Kidney (tissue), 14 donors: Measurements from ENCODE around the gene CHN2. TPM values are rescaled to one million over a fixed set of nuclear protein-coding genes. Genes with fewer than 3 reads are reported as not detected.

Source experiments
- DNase-seq, 5 donors: peaks; one replicate each; pipeline ENCODE4 v3.0.0-alpha.2; 2013 to 2020
- FAIRE-seq: peaks from 2 replicates; lab custom pipeline; 2012; peaks lifted over from hg19 to GRCh38; lab: Jason Lieb, UNC
- H3K27ac ChIP-seq, 2 donors: one replicate each; pipeline ENCODE4 v1.7.0; 2013; ENCODE audit warnings: low read depth in 2 of 2, low read length in 2 of 2, inconsistent platforms in 1 of 2
- H3K27me3 ChIP-seq: one replicate; pipeline ENCODE4 v1.7.1; 2013; ENCODE audit warnings: low read length, inconsistent platforms; ENCODE audit not compliant: control insufficient read depth, insufficient read depth
- H3K36me3 ChIP-seq, 3 donors: one replicate each; pipeline versions ENCODE4 v1.7.0 to v1.7.1; 2013; ENCODE audit warnings: low read length in 3 of 3, control low read depth in 1 of 3, inconsistent platforms in 1 of 3; ENCODE audit not compliant: insufficient read depth in 3 of 3, control insufficient read depth in 2 of 3
- H3K4me1 ChIP-seq, 3 donors: one replicate each; pipeline versions ENCODE4 v1.7.0 to v1.7.1; 2013; ENCODE audit warnings: low read length in 3 of 3, inconsistent platforms in 1 of 3, low read depth in 1 of 3; ENCODE audit not compliant: control insufficient read depth in 2 of 3, insufficient read depth in 2 of 3
- H3K4me3 ChIP-seq, 3 donors: one replicate each; pipeline versions ENCODE4 v1.7.0 to v1.8.1; 2013; ENCODE audit warnings: low read length in 3 of 3, control low read depth in 1 of 3, inconsistent platforms in 1 of 3
- H3K9ac ChIP-seq, 3 donors: one replicate each; pipeline versions ENCODE4 v1.7.0 to v1.7.1; 2013; ENCODE audit warnings: low read length in 3 of 3, control low read depth in 1 of 3, inconsistent platforms in 1 of 3
- H3K9me3 ChIP-seq, 3 donors: one replicate each; pipeline versions ENCODE4 v1.7.0 to v1.7.1; 2013; ENCODE audit warnings: low read length in 3 of 3, control low read depth in 1 of 3, inconsistent platforms in 1 of 3; ENCODE audit not compliant: control insufficient read depth in 2 of 3, insufficient read depth in 1 of 3
- intact Hi-C: fragments of 100-400 bp; cut with DNase I; formaldehyde crosslinking; loops from one replicate; pipeline ENCODE4 v1.11.1; 2022
- polyA plus RNA-seq: library from polyadenylated mRNA; stranded (reverse); fragments of 350-450 nt; fragmentation: Illumina TruSeq; extraction: RNeasy Lipid Tissue Mini Kit (QIAGEN cat#74804); gene quantifications from one replicate; pipeline ENCODE4 v1.2.3, GENCODE V29; 2014; ENCODE audit warnings: low read depth, low replicate concordance; ENCODE audit not compliant: insufficient read depth
- total RNA-seq: library from RNA; stranded (reverse); fragmentation: NEBNext Ultra II Directional; extraction: Animal tissue kit (Norgen Biotek cat#: 25700); gene quantifications from one replicate; pipeline ENCODE4 v1.2.1, GENCODE V29; 2021
- TF ChIP-seq, protein P1 (sequence below): IDR thresholded peaks from 3 replicates; pipeline ENCODE4 v1.5.1; 2012; ENCODE audit warnings: mild to moderate bottlenecking, moderate library complexity, borderline replicate concordance; ENCODE audit not compliant: insufficient read depth; ENCODE audit errors: extremely low read depth
- donor health status: control.
- donor health status: control.
- donor health status: control.
- donor health status: control.
- donor health status: control.
- donor health status: DM: yes; HTN: yes; CAD: no.
- donor health status: Normal renal cell carcinoma (clear cell type).

The CHN2 gene
- total and polyA plus RNA-seq, 2 donors from 2014 or later: 7.4 to 22.5 TPM

DNA sequence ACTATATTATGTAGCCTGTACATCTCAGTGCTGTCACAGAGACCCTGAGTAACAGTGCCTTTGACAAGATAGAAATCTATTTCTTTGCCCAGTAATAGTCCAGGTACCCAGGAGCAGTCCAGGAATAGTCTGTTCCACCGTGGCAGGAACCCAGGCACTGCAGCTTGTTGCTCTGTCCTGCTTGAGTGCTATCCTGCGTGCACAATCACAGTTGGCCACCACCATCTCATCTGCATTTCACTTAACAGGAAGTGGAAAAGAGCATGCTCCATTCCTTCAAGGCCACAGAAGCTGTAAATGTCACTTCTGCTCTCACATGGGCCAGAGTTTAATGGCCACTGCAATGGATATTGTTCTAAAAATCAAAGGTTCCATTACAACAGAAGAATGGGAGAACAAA is 307.6 kb downstream of the CHN2 start:
- Histone ChIP-seq H3K36me3 (peaks cover 0 to 5% (median 4%) of the 10 kb centered on the region in 3 donors), H3K9me3 (no peaks in the 10 kb centered on the region), H3K27me3 (no peaks in the 10 kb centered on the region), H3K27ac (no peak overlapping the region), H3K4me1 (no peaks in the 10 kb centered on the region), H3K4me3 (no peak overlapping the region), H3K9ac (no peak overlapping the region)
- intact Hi-C loops: no loop called here
- DNase-seq (no peak), FAIRE-seq (no peak)
- TF ChIP-seq, protein P1, sequence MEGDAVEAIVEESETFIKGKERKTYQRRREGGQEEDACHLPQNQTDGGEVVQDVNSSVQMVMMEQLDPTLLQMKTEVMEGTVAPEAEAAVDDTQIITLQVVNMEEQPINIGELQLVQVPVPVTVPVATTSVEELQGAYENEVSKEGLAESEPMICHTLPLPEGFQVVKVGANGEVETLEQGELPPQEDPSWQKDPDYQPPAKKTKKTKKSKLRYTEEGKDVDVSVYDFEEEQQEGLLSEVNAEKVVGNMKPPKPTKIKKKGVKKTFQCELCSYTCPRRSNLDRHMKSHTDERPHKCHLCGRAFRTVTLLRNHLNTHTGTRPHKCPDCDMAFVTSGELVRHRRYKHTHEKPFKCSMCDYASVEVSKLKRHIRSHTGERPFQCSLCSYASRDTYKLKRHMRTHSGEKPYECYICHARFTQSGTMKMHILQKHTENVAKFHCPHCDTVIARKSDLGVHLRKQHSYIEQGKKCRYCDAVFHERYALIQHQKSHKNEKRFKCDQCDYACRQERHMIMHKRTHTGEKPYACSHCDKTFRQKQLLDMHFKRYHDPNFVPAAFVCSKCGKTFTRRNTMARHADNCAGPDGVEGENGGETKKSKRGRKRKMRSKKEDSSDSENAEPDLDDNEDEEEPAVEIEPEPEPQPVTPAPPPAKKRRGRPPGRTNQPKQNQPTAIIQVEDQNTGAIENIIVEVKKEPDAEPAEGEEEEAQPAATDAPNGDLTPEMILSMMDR: no peak

DNA sequence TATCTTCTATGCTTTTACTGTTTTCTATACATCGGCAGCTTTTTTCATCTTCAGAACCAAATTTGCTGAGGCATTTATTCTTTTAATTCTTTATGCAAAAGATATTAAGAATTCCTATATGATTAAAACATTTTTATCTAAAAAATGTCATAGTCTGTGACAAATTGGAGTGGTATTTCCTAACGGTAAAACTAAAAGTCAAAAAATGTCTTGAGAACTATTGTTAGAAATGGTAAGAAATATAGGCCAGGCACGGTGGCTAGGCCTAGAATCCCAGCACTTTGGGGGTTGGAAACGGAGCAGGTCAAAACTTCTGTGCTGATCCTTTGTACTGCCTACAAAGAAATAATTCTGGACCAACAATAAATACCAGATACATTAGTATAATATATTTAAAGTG is 311.4 kb downstream of the CHN2 start:
- no peaks in the 10 kb centered on the region for H3K27me3 ChIP-seq
- no peaks in the 10 kb centered on the region for H3K4me1 ChIP-seq
- H3K9me3 ChIP-seq: no peaks in the 10 kb centered on the region
- TF ChIP-seq, protein P1: no peak
- H3K9ac ChIP-seq: no peak overlapping the region
- H3K27ac ChIP-seq: no peak overlapping the region
- no peak for DNase-seq
- no peak for FAIRE-seq
- H3K4me3 ChIP-seq: no peak overlapping the region
- intact Hi-C loops: no loop called here
- peaks cover 0 to 5% (median 4%) of the 10 kb centered on the region in 3 donors for H3K36me3 ChIP-seq

DNA sequence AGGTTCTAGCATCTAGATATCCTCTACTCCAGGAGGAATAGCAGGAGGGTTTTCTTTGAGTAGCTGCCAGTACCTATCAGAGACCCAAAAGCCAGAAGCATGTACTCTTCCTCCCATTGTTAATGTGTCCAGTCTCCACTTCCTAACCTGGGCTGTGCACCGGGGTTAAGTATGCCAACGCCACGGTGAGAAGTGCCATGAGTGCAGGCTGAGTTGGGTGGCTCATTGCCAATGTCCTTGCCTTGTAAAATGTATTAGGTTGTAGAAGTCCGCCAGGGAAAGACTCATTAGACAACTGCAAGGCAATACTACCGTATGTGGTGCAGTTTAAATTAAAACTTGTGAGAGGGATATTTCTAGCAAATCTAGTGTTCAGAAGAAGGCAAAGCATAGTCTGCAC is 314.0 kb downstream of the CHN2 start:
- peaks cover 0 to 6% (median 5%) of the 10 kb centered on the region in 3 donors for H3K36me3 ChIP-seq
- H3K9ac ChIP-seq: no peak overlapping the region
- H3K27me3 ChIP-seq: no peaks in the 10 kb centered on the region
- H3K27ac ChIP-seq: no peak overlapping the region
- H3K9me3 ChIP-seq: no peaks in the 10 kb centered on the region
- no peaks in the 10 kb centered on the region for H3K4me1 ChIP-seq
- FAIRE-seq: no peak
- DNase-seq: no peak
- intact Hi-C loops: no loop called here
- TF ChIP-seq, protein P1: no peak
- H3K4me3 ChIP-seq: no peak overlapping the region

DNA sequence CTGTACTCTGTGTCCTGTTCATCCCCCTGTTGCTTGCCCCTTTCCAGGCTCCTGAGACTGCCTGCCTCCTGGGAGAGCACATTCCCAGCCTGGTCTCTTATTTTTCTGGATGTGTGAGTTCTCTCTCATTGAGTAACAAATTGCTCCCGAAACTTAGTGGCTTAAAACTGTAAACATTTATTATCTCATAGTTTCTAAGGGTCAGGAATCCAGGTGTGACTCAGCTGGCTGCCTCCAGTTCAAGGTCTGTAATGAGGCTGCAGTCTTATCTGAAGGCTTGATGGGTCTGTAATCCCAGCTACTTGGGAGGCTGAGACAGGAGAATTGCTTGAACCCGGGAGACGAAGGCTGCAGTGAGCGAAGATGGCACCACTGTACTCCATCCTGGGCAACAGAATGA is 315.5 kb downstream of the CHN2 start:
- H3K27ac ChIP-seq: no peak overlapping the region
- H3K27me3 ChIP-seq: no peaks in the 10 kb centered on the region
- H3K4me3 ChIP-seq: no peak overlapping the region
- no peaks in the 10 kb centered on the region for H3K4me1 ChIP-seq
- no peaks in the 10 kb centered on the region for H3K9me3 ChIP-seq
- TF ChIP-seq, protein P1: no peak
- intact Hi-C loops: no loop called here
- H3K36me3 ChIP-seq: peaks cover 0 to 8% (median 5%) of the 10 kb centered on the region in 3 donors
- no peak overlapping the region for H3K9ac ChIP-seq
- DNase-seq (no peak), FAIRE-seq (no peak)
